ENCODE results near the gene NCS1. TPM values are rescaled to one million over a fixed set of nuclear protein-coding genes. Genes with fewer than 3 reads are reported as not detected.

NCS1 gene
- total RNA-seq, 2 experiments from 2014 or later = 0.17 TPM; not detected in 1

GRCh38 chr9:130198501-130199179, 26.4 kb downstream of the NCS1 start:
- Mint-ChIP-seq H3K27ac (no peak overlapping the region), H3K4me3 (no peak overlapping the region), H3K9me3 (no peaks in the 10 kb centered on the region), H3K27me3 (no peaks in the 10 kb centered on the region), H3K36me3 (ENCODE audit: low read depth) (no peaks in the 10 kb centered on the region), H3K4me1 (ENCODE audit: low read depth) (no peaks in the 10 kb centered on the region)
- ChIA-PET CTCF (no interaction called here), POLR2A (no interaction called here)
- Histone ChIP-seq H3K9me3 (ENCODE audit: control insufficient read depth in 1 of 2, insufficient read depth in 1 of 2, low read length in 2 of 2) (peaks cover 0 to 4% of the 10 kb centered on the region in 2 experiments), H3K27ac (ENCODE audit: low read depth in 1 of 2, low read length in 2 of 2) (no peak overlapping the region), H3K27me3 (ENCODE audit: control insufficient read depth in 1 of 2, insufficient read depth in 2 of 2, low read length in 2 of 2) (no peaks in the 10 kb centered on the region), H3K4me3 (ENCODE audit: low read length) (no peak overlapping the region), H3K4me1 (ENCODE audit: insufficient read depth, low read length) (no peaks in the 10 kb centered on the region), H3K36me3 (ENCODE audit: insufficient read depth, low read length) (no peaks in the 10 kb centered on the region)
- DNase-seq (no peak), ATAC-seq (ENCODE audit: poor library complexity) (no peak)
- intact Hi-C loops (cut with DNase I, micrococcal nuclease) = no loop called here
- TF ChIP-seq CTCF (IDR thresholded peaks at IDR 0.05) = no peak

- intact Hi-C loops (cut with DNase I, micrococcal nuclease) = no loop called here
- H3K27me3 ChIP-seq (ENCODE audit: control insufficient read depth in 1 of 2, insufficient read depth in 2 of 2, low read length in 2 of 2) = no peaks in the 10 kb centered on the region
- H3K27ac ChIP-seq (ENCODE audit: low read depth in 1 of 2, low read length in 2 of 2) = no peak overlapping the region
- ChIA-PET CTCF (no interaction called here), POLR2A (no interaction called here)
- Mint-ChIP-seq H3K4me1 (ENCODE audit: low read depth) (no peaks in the 10 kb centered on the region), H3K4me3 (no peak overlapping the region), H3K9me3 (no peaks in the 10 kb centered on the region), H3K27ac (no peak overlapping the region), H3K36me3 (ENCODE audit: low read depth) (no peaks in the 10 kb centered on the region), H3K27me3 (no peaks in the 10 kb centered on the region)
- ATAC-seq (ENCODE audit: poor library complexity) = no peak
- no peak for DNase-seq
- TF ChIP-seq CTCF (IDR thresholded peaks at IDR 0.05) = no peak
- H3K9me3 ChIP-seq (ENCODE audit: control insufficient read depth in 1 of 2, insufficient read depth in 1 of 2, low read length in 2 of 2) = peaks cover 0 to 4% of the 10 kb centered on the region in 2 experiments
- no peaks in the 10 kb centered on the region for H3K36me3 ChIP-seq (ENCODE audit: insufficient read depth, low read length)
- H3K4me3 ChIP-seq (ENCODE audit: low read length) = no peak overlapping the region
- H3K4me1 ChIP-seq (ENCODE audit: insufficient read depth, low read length) = no peaks in the 10 kb centered on the region
Measured at GRCh38 chr9:130199605-130200004, 27.4 kb downstream of the NCS1 start.

GRCh38 chr9:130200038-130200849, 28.0 kb downstream of the NCS1 start:
- Histone ChIP-seq H3K27me3 (ENCODE audit: control insufficient read depth in 1 of 2, insufficient read depth in 2 of 2, low read length in 2 of 2) (no peaks in the 10 kb centered on the region), H3K4me3 (ENCODE audit: low read length) (no peak overlapping the region), H3K27ac (ENCODE audit: low read depth in 1 of 2, low read length in 2 of 2) (no peak overlapping the region), H3K9me3 (ENCODE audit: control insufficient read depth in 1 of 2, insufficient read depth in 1 of 2, low read length in 2 of 2) (peaks cover 0 to 4% of the 10 kb centered on the region in 2 experiments), H3K4me1 (ENCODE audit: insufficient read depth, low read length) (no peaks in the 10 kb centered on the region), H3K36me3 (ENCODE audit: insufficient read depth, low read length) (no peaks in the 10 kb centered on the region)
- H3K4me1 Mint-ChIP-seq (ENCODE audit: low read depth) = no peaks in the 10 kb centered on the region
- no peaks in the 10 kb centered on the region for H3K9me3 Mint-ChIP-seq
- DNase-seq (no peak), ATAC-seq (ENCODE audit: poor library complexity) (no peak)
- CTCF ChIA-PET = no interaction called here
- H3K36me3 Mint-ChIP-seq (ENCODE audit: low read depth) = no peaks in the 10 kb centered on the region
- no peak overlapping the region for H3K27ac Mint-ChIP-seq
- TF ChIP-seq CTCF (IDR thresholded peaks at IDR 0.05) = no peak
- no peaks in the 10 kb centered on the region for H3K27me3 Mint-ChIP-seq
- intact Hi-C loops (cut with DNase I, micrococcal nuclease) = no loop called here
- POLR2A ChIA-PET = no interaction called here
- H3K4me3 Mint-ChIP-seq = no peak overlapping the region

All from CD4-positive, alpha-beta T cell (primary cell).